Liver (tissue), 9 donors: ENCODE data around the gene CA10. TPM values are rescaled to one million over a fixed set of nuclear protein-coding genes. Genes with fewer than 3 reads are reported as not detected.

Source experiments
- DNase-seq: peaks from one replicate; pipeline ENCODE4 v3.0.0-alpha.2; 2017; ENCODE audit warnings: low spot score
- H3K27ac ChIP-seq, 2 donors: one replicate each; pipeline ENCODE4 v1.7.0; 2013; ENCODE audit warnings: inconsistent platforms in 2 of 2, low read length in 2 of 2, control low read depth in 1 of 2, low read depth in 1 of 2, mild to moderate bottlenecking in 1 of 2
- H3K27me3 ChIP-seq, 4 donors: one replicate each; pipeline versions ENCODE4 v1.6.1 to v1.7.0; 2013; ENCODE audit warnings: low read length in 3 of 4, inconsistent platforms in 1 of 4, mild to moderate bottlenecking in 1 of 4, moderate library complexity in 1 of 4; ENCODE audit not compliant: control insufficient read depth in 4 of 4, insufficient read depth in 4 of 4
- H3K36me3 ChIP-seq, 4 donors: one replicate each; pipeline versions ENCODE4 v1.6.1 to v1.7.0; 2013; ENCODE audit warnings: low read length in 3 of 4, mild to moderate bottlenecking in 3 of 4, low read depth in 1 of 4, moderate library complexity in 1 of 4; ENCODE audit not compliant: control insufficient read depth in 4 of 4, insufficient read depth in 3 of 4
- H3K4me1 ChIP-seq, 4 donors: one replicate each; pipeline versions ENCODE4 v1.6.1 to v1.7.0; 2013; ENCODE audit warnings: low read length in 3 of 4, mild to moderate bottlenecking in 3 of 4, moderate library complexity in 1 of 4; ENCODE audit not compliant: control insufficient read depth in 4 of 4, insufficient read depth in 4 of 4
- H3K4me3 ChIP-seq, 3 donors: one replicate each; pipeline versions ENCODE4 v1.6.1 to v1.7.0; 2013; ENCODE audit warnings: low read length in 3 of 3, control low read depth in 1 of 3, low read depth in 1 of 3, mild to moderate bottlenecking in 1 of 3
- H3K9ac ChIP-seq, 2 donors: one replicate each; pipeline ENCODE4 v1.7.0; 2013; ENCODE audit warnings: low read length in 2 of 2, mild to moderate bottlenecking in 2 of 2, moderate library complexity in 2 of 2, control low read depth in 1 of 2, low read depth in 1 of 2
- H3K9me3 ChIP-seq, 4 donors: one replicate each; pipeline versions ENCODE4 v1.6.1 to v1.7.0; 2013; ENCODE audit warnings: low read length in 3 of 4; ENCODE audit not compliant: control insufficient read depth in 4 of 4
- FOXA1 ChIP-seq: IDR thresholded peaks from 2 replicates; pipeline ENCODE4 v1.6.1; 2016; ENCODE audit warnings: antibody characterized with exemption
- FOXA2 ChIP-seq: IDR thresholded peaks from 2 replicates; pipeline ENCODE4 v1.6.1; 2016; ENCODE audit warnings: antibody characterized with exemption
- GABPA ChIP-seq, 2 donors: IDR thresholded peaks in 1 of 2; conservative IDR thresholded peaks in 1 of 2; 2 replicates each; pipeline ENCODE4 v1.6.1; 2016; ENCODE audit warnings: antibody characterized with exemption in 2 of 2, mild to moderate bottlenecking in 1 of 2, moderate library complexity in 1 of 2
- JUND ChIP-seq, 2 donors: IDR thresholded peaks; 2 replicates each; pipeline ENCODE4 v1.6.1; 2016; ENCODE audit warnings: antibody characterized with exemption in 2 of 2
- NR2F2 ChIP-seq: IDR thresholded peaks from 2 replicates; pipeline ENCODE4 v1.6.1; 2016; ENCODE audit warnings: antibody characterized with exemption
- RXRA ChIP-seq, 2 donors: IDR thresholded peaks; 2 replicates each; pipeline ENCODE4 v1.6.1; 2017 to 2018; ENCODE audit warnings: antibody characterized with exemption in 2 of 2, mild to moderate bottlenecking in 1 of 2
- SP1 ChIP-seq: IDR thresholded peaks from 2 replicates; pipeline ENCODE4 v1.6.1; 2018; ENCODE audit warnings: antibody characterized with exemption, mild to moderate bottlenecking
- WGBS: extraction: QIAGEN DNeasy Blood & Tissue Kit; methylation state at CpG from one replicate; pipeline ENCODE4 v1.1.7; 2013; 5-methylcytosine and 5-hydroxymethylcytosine counted together
- polyA plus RNA-seq, 2 donors: library from polyadenylated mRNA; stranded (reverse) in 1 of 2; unstranded in 1 of 2; fragments of 200-250 nt in 1 of 2; fragments of >200 nt in 1 of 2; fragmentation: Nextera tagmentation in 1 of 2; extraction: Ambion mirVana in 1 of 2; gene quantifications; one replicate each; pipeline versions ENCODE4 v1.2.1 to v1.2.3, GENCODE V29; 2013 to 2015
- total RNA-seq, 2 donors: library from RNA; depleted of rRNA; stranded (reverse); fragments of >200 nt; gene quantifications; one replicate each; pipeline ENCODE4 v1.2.3, GENCODE V29; 2014
- TF ChIP-seq, protein P1 (sequence below): IDR thresholded peaks from 2 replicates; pipeline ENCODE4 v1.6.1; 2016; ENCODE audit warnings: antibody characterized with exemption
- TF ChIP-seq, protein P2 (sequence below): fragments of 150-350 bp; IDR thresholded peaks from 2 replicates; pipeline ENCODE4 v1.5.1; 2017; ENCODE audit warnings: improper control_type of control experiment, low read depth, low read length; ENCODE audit not compliant: missing input control
- TF ChIP-seq, protein P3 (sequence below): IDR thresholded peaks from 2 replicates; pipeline ENCODE4 v1.6.1; 2016; ENCODE audit warnings: antibody characterized with exemption
- TF ChIP-seq, protein P4 (sequence below): IDR thresholded peaks from 2 replicates; pipeline ENCODE4 v1.6.1; 2016; ENCODE audit warnings: antibody characterized with exemption, mild to moderate bottlenecking
- donor health status: healthy.
- donor health status: healthy.
- donor health status: healthy.
- donor health status: healthy.
- donor health status: healthy.

The CA10 gene
- total and polyA plus RNA-seq, 4 donors: 0.05 TPM; not detected in 3

DNA sequence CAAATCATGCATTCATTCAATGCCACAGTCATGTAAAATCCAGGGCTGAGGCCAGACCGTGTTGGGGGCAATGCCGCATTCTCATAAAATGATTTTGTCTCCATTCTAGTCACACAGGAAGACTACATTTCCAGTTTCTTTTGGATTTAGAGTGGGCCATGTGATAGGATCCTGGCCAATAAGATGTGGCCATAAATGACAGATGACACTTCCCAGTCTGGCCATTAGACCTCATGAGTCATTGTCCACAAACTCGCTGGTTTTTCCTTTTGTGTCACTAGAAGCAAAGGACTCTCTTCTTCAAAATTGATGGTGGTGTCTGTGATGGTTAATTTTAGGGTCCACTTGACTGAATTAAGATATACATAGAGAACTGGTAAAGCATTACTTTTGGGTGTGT, 545.8 kb downstream of the CA10 start:
- DNase-seq: no peak
- Histone ChIP-seq H3K4me1 (no peaks in the 10 kb centered on the region), H3K27ac (no peak overlapping the region), H3K36me3 (no peaks in the 10 kb centered on the region), H3K4me3 (no peak overlapping the region), H3K9ac (no peak overlapping the region), H3K27me3 (no peaks in the 10 kb centered on the region), H3K9me3 (no peaks in the 10 kb centered on the region)
- 89% methylated on average over 3 of the region's 3 CpGs for WGBS
- TF ChIP-seq RXRA (IDR thresholded peaks at IDR 0.05): no peak

DNA sequence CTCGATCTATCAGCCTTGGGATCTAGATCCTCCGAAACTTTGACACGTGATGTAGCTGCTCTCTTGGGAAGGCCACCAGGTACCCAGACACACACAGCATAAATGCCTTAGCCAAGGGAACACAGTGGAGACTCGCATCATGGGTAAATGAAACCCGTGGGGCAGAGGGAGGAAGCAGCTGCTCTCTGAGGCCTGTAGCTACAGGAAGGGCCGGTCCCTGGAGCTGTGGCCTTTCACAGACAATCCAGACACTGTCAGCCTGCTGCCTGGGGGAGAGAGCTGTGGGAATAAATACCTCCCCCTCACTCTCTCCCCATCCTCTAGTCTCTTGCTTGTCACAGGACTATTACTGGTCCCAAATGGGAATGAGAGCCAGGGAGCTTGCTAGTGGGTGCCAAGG, 546.9 kb downstream of the CA10 start:
- Histone ChIP-seq H3K27ac (no peak overlapping the region), H3K4me1 (no peaks in the 10 kb centered on the region), H3K9me3 (no peaks in the 10 kb centered on the region), H3K9ac (no peak overlapping the region), H3K27me3 (no peaks in the 10 kb centered on the region), H3K4me3 (no peak overlapping the region), H3K36me3 (no peaks in the 10 kb centered on the region)
- 81% methylated on average over 6 of the region's 6 CpGs for WGBS
- TF ChIP-seq, protein P1, sequence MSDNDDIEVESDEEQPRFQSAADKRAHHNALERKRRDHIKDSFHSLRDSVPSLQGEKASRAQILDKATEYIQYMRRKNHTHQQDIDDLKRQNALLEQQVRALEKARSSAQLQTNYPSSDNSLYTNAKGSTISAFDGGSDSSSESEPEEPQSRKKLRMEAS: no peak
- TF ChIP-seq NR2F2 (no peak), FOXA1 (no peak)
- TF ChIP-seq, protein P2, sequence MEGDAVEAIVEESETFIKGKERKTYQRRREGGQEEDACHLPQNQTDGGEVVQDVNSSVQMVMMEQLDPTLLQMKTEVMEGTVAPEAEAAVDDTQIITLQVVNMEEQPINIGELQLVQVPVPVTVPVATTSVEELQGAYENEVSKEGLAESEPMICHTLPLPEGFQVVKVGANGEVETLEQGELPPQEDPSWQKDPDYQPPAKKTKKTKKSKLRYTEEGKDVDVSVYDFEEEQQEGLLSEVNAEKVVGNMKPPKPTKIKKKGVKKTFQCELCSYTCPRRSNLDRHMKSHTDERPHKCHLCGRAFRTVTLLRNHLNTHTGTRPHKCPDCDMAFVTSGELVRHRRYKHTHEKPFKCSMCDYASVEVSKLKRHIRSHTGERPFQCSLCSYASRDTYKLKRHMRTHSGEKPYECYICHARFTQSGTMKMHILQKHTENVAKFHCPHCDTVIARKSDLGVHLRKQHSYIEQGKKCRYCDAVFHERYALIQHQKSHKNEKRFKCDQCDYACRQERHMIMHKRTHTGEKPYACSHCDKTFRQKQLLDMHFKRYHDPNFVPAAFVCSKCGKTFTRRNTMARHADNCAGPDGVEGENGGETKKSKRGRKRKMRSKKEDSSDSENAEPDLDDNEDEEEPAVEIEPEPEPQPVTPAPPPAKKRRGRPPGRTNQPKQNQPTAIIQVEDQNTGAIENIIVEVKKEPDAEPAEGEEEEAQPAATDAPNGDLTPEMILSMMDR: no peak
- no peak for DNase-seq

DNA sequence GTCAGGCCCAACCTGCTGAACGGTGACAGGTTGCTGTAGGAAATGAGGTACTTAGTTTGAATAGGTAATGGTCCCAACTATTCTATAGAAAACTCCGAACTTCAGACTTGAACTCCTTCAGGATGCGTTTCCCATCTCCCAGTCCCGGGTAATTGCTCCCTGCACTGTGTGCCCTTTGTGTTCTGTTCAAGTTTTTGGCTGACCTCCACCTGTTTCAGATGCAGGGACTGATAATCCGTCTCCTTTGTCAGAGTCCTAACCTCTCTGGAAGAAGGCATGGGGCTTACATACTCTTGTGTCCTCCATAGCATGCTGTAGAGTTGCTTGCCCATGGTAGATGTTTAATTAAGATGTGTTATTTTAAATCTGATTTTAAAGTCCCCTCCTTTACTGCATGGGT, 547.7 kb downstream of the CA10 start:
- 70% methylated on average over 5 of the region's 5 CpGs for WGBS
- H3K27me3 ChIP-seq: no peaks in the 10 kb centered on the region
- TF ChIP-seq RXRA (IDR thresholded peaks at IDR 0.05) (no peak), FOXA2 (no peak), SP1 (no peak)
- TF ChIP-seq, protein P3, sequence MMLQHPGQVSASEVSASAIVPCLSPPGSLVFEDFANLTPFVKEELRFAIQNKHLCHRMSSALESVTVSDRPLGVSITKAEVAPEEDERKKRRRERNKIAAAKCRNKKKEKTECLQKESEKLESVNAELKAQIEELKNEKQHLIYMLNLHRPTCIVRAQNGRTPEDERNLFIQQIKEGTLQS: no peak
- TF ChIP-seq, protein P2: no peak
- no peaks in the 10 kb centered on the region for H3K36me3 ChIP-seq
- DNase-seq: no peak
- no peaks in the 10 kb centered on the region for H3K9me3 ChIP-seq
- H3K4me3 ChIP-seq: no peak overlapping the region
- H3K9ac ChIP-seq: no peak overlapping the region
- no peak overlapping the region for H3K27ac ChIP-seq
- no peaks in the 10 kb centered on the region for H3K4me1 ChIP-seq

DNA sequence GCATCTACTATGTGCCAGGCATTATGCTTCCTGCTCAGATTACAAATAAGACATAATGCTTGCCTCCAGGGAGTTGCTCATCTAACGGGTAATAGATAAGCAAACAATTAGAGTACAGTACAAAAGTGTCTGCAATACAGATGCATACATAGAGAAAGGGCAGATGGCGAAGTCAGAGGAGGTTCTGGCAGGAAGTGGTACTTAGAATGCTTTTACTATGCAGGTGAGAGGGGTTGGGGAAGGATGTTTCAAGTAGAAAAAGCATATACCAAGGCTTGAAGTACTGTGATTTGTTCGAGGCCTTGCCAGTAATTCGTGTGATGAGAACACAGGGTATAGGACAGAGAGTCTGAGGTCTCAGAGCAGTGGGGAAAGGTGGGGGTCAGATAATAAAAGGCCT, 548.4 kb downstream of the CA10 start:
- no peak overlapping the region for H3K4me3 ChIP-seq
- no peak overlapping the region for H3K27ac ChIP-seq
- H3K27me3 ChIP-seq: no peaks in the 10 kb centered on the region
- WGBS: 83% methylated on average over 4 of the region's 4 CpGs
- H3K36me3 ChIP-seq: no peaks in the 10 kb centered on the region
- H3K9me3 ChIP-seq: no peaks in the 10 kb centered on the region
- no peak overlapping the region for H3K9ac ChIP-seq
- H3K4me1 ChIP-seq: no peaks in the 10 kb centered on the region
- DNase-seq: no peak
- TF ChIP-seq, protein P2: no peak
- TF ChIP-seq JUND (IDR thresholded peaks at IDR 0.05) (no peak), FOXA1 (no peak), GABPA (IDR thresholded peaks at IDR 0.05 in 1 of 2, conservative IDR thresholded peaks at IDR 0.05 in 1 of 2) (no peak), SP1 (no peak), FOXA2 (no peak), NR2F2 (no peak)
- TF ChIP-seq, protein P3: no peak
- TF ChIP-seq, protein P4, sequence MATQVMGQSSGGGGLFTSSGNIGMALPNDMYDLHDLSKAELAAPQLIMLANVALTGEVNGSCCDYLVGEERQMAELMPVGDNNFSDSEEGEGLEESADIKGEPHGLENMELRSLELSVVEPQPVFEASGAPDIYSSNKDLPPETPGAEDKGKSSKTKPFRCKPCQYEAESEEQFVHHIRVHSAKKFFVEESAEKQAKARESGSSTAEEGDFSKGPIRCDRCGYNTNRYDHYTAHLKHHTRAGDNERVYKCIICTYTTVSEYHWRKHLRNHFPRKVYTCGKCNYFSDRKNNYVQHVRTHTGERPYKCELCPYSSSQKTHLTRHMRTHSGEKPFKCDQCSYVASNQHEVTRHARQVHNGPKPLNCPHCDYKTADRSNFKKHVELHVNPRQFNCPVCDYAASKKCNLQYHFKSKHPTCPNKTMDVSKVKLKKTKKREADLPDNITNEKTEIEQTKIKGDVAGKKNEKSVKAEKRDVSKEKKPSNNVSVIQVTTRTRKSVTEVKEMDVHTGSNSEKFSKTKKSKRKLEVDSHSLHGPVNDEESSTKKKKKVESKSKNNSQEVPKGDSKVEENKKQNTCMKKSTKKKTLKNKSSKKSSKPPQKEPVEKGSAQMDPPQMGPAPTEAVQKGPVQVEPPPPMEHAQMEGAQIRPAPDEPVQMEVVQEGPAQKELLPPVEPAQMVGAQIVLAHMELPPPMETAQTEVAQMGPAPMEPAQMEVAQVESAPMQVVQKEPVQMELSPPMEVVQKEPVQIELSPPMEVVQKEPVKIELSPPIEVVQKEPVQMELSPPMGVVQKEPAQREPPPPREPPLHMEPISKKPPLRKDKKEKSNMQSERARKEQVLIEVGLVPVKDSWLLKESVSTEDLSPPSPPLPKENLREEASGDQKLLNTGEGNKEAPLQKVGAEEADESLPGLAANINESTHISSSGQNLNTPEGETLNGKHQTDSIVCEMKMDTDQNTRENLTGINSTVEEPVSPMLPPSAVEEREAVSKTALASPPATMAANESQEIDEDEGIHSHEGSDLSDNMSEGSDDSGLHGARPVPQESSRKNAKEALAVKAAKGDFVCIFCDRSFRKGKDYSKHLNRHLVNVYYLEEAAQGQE: no peak
